Activated CD8-positive, alpha-beta memory T cell treated with anti-CD3 and anti-CD28 coated beads, Interleukin-2, amount 50 U/mL, for 4 hours (primary cell): ENCODE measurements around the gene NTN1.

Experiments
- DNase-seq: peaks from one replicate; pipeline ENCODE4 v3.0.0-alpha.2; 2020

The NTN1 gene

DNA sequence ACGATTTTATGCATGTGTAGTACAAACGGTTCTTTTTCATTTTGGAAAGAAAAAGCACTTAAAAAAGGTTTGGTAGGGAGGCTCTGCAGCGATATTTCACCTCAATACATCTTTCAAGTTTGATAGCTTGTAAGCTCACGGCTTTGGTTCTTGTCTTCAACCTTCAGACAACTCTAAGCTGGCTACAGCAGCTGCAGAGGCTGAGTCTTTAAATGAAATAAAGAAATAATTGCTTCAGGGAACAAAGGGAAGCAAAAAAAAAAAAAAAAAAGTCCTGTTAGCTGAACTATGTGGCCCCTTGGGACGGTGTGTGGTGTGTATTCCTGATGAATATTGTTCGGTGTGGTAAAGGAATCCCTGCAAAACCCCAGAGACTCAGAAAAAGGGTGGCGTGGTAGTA, 265.1 kb downstream of the NTN1 start:
- DNase-seq: no peak

DNA sequence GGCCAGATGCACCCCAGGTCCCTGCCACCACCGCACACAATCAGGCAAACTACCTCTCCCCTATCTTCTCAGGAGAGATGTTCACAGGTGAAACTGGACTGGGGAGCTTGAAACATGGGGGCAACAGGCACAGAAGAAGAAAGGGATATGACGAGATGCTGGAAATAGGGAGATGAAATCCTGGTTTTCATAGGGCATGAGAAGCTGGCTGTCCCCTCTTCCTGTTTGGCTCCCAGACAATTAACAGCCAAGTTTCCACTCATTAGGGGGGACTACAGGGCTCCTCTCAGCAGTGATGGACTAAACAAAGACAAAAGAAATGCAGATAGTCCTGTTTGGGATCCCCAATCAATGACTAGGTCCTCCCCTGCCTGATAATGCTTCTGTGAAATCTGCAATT, 266.0 kb downstream of the NTN1 start:
- DNase-seq: no peak

DNA sequence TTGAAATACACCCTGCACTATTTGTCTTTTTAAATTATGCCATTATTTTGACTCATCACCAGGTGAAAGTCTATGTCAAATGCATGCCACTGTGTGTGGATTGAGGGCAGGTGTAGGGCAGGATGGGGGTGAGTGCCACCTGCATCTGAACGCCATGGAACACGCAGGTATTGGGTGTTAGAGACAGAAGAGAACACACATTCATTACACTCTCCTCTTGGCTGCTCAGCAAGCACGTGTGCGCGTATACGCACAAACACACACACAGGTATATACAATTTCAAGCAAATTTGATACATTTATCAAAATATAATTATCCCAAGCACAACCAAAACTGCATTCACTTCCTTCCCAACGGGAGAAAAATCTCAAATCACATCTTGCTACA, 268.9 kb downstream of the NTN1 start:
- no peak for DNase-seq

DNA sequence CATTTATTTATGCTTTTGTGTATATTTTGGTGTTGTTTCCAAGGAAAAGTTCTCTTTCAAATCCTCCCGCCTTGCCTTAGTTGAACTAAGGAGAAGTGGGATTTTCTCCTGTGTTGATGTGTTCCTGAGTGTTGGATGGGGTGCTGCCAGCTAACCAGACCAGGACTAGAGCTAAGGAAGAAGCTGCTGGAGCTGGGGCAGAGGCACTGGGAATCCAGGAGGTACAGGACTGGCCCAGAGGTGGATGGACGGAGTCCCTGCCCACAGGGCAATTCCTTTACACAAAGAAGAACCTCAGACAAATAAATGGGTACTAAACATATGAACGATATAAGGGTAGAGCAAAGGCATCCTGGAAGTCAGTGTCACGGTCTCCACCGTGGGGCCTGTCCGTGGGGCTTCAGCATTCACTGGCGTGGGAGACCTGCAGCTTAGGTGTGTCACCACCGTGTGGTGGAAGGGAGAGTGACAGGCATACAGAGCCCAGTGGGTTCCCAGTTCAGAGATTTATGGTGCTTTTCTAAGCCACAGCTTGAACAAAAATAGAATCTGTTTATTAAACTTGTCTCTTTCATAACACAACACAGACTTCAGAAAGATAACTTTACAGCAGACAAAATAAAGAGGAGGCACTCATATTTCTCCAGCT, 270.7 kb downstream of the NTN1 start:
- DNase-seq: peak; percentile 35

DNA sequence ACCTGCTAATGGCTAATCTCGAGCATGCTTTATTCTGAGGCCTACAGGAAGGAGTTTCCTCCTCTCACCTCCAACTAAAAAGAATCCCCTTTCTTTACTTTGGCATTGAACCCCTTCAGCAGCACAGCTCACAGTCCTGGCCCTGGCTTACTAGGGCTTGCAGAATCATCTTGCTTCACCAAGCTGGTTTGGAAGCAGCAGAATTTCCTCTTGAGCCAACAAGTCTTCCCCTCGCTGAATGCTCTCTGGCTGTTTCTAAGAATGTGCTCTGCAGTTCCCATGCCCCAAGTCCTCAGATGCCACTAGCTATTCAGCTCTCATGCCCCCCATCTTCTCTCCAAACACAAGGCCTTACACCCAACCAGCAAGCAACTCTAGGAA, 271.2 kb downstream of the NTN1 start:
- DNase-seq: no peak
